PC-3 (cell line): Measurements from ENCODE around the gene TGFBI. TPM values are rescaled to one million over a fixed set of nuclear protein-coding genes. Genes with fewer than 3 reads are reported as not detected.

Experiments used
- ATAC-seq: fragments of 200-7000 bp; cut with Tn5 transposase; 2 replicates; pipeline ENCODE4 v1.9.1; 2020; ENCODE audit warnings: mild to moderate bottlenecking, moderate library complexity
- BruUV-seq: library from RNA; stranded (reverse); fragments of 400-500 nt; replicated peaks from 2 replicates; lab custom pipeline; 2021; lab: Mats Ljungman, UMichigan
- CTCF ChIA-PET: fragments of 300-600 bp; sonication (Branson Sonifier 250); formaldehyde crosslinking; loops from one replicate; lab custom pipeline; 2022; ENCODE audit warnings: antibody characterized with exemption; lab: Charles Lee
- POLR2A ChIA-PET: fragments of 300-600 bp; sonication (Branson Sonifier 250); formaldehyde crosslinking; loops from one replicate; lab custom pipeline; 2022; ENCODE audit warnings: antibody characterized with exemption; ENCODE audit not compliant: unreplicated experiment; lab: Charles Lee
- DNase-seq: peaks from one replicate; pipeline ENCODE4 v3.0.0-alpha.2; 2015
- H2AFZ ChIP-seq: fragments of 300-600 bp; sonication (generic); 2 replicates; pipeline ENCODE4 v1.6.0; 2016; ENCODE audit warnings: antibody characterized with exemption, low read length
- H3F3A ChIP-seq: fragments of 300-600 bp; sonication (generic); one replicate; pipeline ENCODE4 v1.6.0; 2017; ENCODE audit warnings: antibody characterized with exemption, low read length, control low read depth, mild to moderate bottlenecking; ENCODE audit not compliant: unreplicated experiment
- H3K27ac ChIP-seq: fragments of 300-600 bp; sonication (generic); 2 replicates; pipeline ENCODE4 v1.5.1; 2016; ENCODE audit warnings: mild to moderate bottlenecking, low read length
- H3K27me3 ChIP-seq: fragments of 300-600 bp; sonication (generic); 2 replicates; pipeline ENCODE4 v1.6.1; 2016; ENCODE audit warnings: low read length, mixed read lengths
- H3K36me3 ChIP-seq: fragments of 300-600 bp; sonication (generic); 2 replicates; pipeline ENCODE4 v1.6.1; 2016; ENCODE audit warnings: low read depth, mixed run types, low read length, mixed read lengths
- H3K4me1 ChIP-seq: fragments of 300-600 bp; sonication (generic); 2 replicates; pipeline ENCODE4 v1.5.1; 2016; ENCODE audit warnings: low read length; ENCODE audit not compliant: insufficient read depth
- H3K4me2 ChIP-seq: fragments of 300-600 bp; sonication (generic); 2 replicates; pipeline ENCODE4 v1.6.0; 2016; ENCODE audit warnings: low read length
- H3K4me3 ChIP-seq: fragments of 300-600 bp; sonication (generic); 2 replicates; pipeline ENCODE4 v1.5.1; 2016; ENCODE audit warnings: mild to moderate bottlenecking, low read length, mixed read lengths
- H3K79me2 ChIP-seq: fragments of 300-600 bp; sonication (generic); 2 replicates; pipeline ENCODE4 v1.6.1; 2017; ENCODE audit warnings: low read length, mixed read lengths
- H3K9ac ChIP-seq: fragments of 300-600 bp; sonication (generic); 2 replicates; pipeline ENCODE4 v1.6.0; 2016; ENCODE audit warnings: mild to moderate bottlenecking, low read length
- H3K9me2 ChIP-seq: fragments of 300-600 bp; sonication (generic); replicated peaks from 2 replicates; pipeline ENCODE4 v1.6.1; 2016; ENCODE audit warnings: mixed run types, low read length, mixed read lengths
- H3K9me3 ChIP-seq: fragments of 300-600 bp; sonication (generic); 2 replicates; pipeline ENCODE4 v1.6.1; 2016; ENCODE audit warnings: low read length, mixed read lengths
- H4K20me1 ChIP-seq: fragments of 300-600 bp; sonication (generic); 2 replicates; pipeline ENCODE4 v1.6.1; 2016; ENCODE audit warnings: low read length, mixed read lengths
- EZH2 ChIP-seq: fragments of 300-600 bp; sonication (generic); IDR thresholded peaks from one replicate; pipeline ENCODE4 v1.6.1; 2017; ENCODE audit warnings: antibody characterized with exemption, mild to moderate bottlenecking, low read length; ENCODE audit not compliant: unreplicated experiment
- EZH2phosphoT487 ChIP-seq: fragments of 300-600 bp; sonication (generic); IDR thresholded peaks from 2 replicates; pipeline ENCODE4 v1.6.1; 2018; ENCODE audit warnings: mild to moderate bottlenecking, antibody characterized with exemption, low read length, borderline replicate concordance
- intact Hi-C: fragments of 100-400 bp; cut with micrococcal nuclease; formaldehyde crosslinking; loops from 2 replicates; pipeline ENCODE4 v1.9.0; 2023
- total RNA-seq: library from RNA; depleted of rRNA; stranded (reverse); fragments of >200 nt; gene quantifications from 2 replicates; pipeline ENCODE4 v1.2.3, GENCODE V29; 2014; rRNA removed
- TF ChIP-seq, protein P1 (sequence below): fragments of 300-600 bp; sonication (generic); conservative IDR thresholded peaks from 2 replicates; pipeline ENCODE4 v1.5.1; 2017; ENCODE audit warnings: antibody characterized with exemption, low read depth, mild to moderate bottlenecking, low read length

The TGFBI gene
- total RNA-seq, 1 experiment from 2014 or later: 4.8 TPM

DNA sequence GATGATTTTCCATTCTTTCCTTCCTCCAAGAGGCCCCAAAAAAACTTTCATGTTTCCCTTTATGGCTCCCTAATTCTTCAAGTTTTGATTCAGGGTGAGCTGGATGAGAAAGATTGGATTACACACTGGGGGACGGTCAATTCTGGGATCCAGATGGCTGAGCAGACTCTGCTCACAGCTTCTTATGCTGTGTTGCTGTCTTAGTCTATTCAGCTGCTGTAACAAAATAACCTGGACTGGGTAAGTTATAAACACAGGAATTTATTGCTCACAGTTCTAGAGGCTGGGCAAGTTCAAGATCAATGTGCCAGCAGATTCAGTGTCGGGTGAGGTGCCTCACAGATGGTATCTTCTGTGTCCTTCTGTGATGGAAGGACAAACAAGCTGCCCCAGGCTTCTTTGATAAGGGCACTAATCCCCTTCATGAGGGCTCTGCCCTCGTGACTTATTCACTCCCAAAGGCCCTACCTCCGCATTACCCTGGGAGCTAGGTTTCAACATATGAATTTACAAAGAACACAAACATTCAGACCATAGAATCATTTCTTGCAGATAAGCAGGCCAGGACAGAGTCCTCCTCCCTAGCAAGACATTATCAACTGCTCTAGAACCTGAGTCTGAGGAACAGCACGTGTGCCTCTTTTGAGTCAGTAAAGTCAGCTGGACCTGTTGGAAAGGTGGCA is 80.8 kb downstream of the TGFBI start:
- DNase-seq (no peak), ATAC-seq (no peak)
- H3K36me3 ChIP-seq: no peaks in the 10 kb centered on the region
- H2AFZ ChIP-seq: no peak overlapping the region
- no TSS peak for BruUV-seq
- no peaks in the 10 kb centered on the region for H3K79me2 ChIP-seq
- H3F3A ChIP-seq: no peaks in the 10 kb centered on the region
- no peaks in the 10 kb centered on the region for H3K4me1 ChIP-seq
- ChIA-PET POLR2A (no interaction called here), CTCF (no interaction called here)
- TF ChIP-seq EZH2: no peak
- no peak for TF ChIP-seq EZH2phosphoT487
- TF ChIP-seq, protein P1, sequence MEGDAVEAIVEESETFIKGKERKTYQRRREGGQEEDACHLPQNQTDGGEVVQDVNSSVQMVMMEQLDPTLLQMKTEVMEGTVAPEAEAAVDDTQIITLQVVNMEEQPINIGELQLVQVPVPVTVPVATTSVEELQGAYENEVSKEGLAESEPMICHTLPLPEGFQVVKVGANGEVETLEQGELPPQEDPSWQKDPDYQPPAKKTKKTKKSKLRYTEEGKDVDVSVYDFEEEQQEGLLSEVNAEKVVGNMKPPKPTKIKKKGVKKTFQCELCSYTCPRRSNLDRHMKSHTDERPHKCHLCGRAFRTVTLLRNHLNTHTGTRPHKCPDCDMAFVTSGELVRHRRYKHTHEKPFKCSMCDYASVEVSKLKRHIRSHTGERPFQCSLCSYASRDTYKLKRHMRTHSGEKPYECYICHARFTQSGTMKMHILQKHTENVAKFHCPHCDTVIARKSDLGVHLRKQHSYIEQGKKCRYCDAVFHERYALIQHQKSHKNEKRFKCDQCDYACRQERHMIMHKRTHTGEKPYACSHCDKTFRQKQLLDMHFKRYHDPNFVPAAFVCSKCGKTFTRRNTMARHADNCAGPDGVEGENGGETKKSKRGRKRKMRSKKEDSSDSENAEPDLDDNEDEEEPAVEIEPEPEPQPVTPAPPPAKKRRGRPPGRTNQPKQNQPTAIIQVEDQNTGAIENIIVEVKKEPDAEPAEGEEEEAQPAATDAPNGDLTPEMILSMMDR: no peak
- H3K4me2 ChIP-seq: no peak overlapping the region
- no peaks in the 10 kb centered on the region for H4K20me1 ChIP-seq
- H3K9me3 ChIP-seq: no peaks in the 10 kb centered on the region
- intact Hi-C loops: no loop called here
- H3K27me3 ChIP-seq: no peaks in the 10 kb centered on the region
- H3K9ac ChIP-seq: no peak overlapping the region
- no peak overlapping the region for H3K4me3 ChIP-seq
- no peak overlapping the region for H3K27ac ChIP-seq
- no peaks in the 10 kb centered on the region for H3K9me2 ChIP-seq

Other genes with a start within 250 kb of the TGFBI start
- gene SLC25A48, start 194.3 kb upstream of the TGFBI start, total RNA-seq: not detected in 2 replicates
- not detected in 2 replicates for gene IL9, start 133.1 kb upstream of the TGFBI start, total RNA-seq
- not detected in 2 replicates for gene LECT2, start 74.0 kb upstream of the TGFBI start, total RNA-seq
- 19.8 and 28.5 TPM in 2 replicates for gene SMAD5, start 103.9 kb downstream of the TGFBI start, total RNA-seq
- gene SMIM32, start 164.2 kb downstream of the TGFBI start, total RNA-seq: not detected in 2 replicates